Keratinocyte (primary cell): ENCODE measurements around the gene RGS6.

Source experiments
- EZH2 ChIP-seq: IDR thresholded peaks from one replicate; pipeline ENCODE4 v1.6.1; 2012; ENCODE audit warnings: inconsistent platforms, mild to moderate bottlenecking, low read length, moderate library complexity
- TF ChIP-seq, protein P1 (sequence below), 3 experiments: IDR thresholded peaks in 1 of 3; conservative IDR thresholded peaks in 1 of 3; optimal IDR thresholded peaks in 1 of 3; 2 replicates in 2 of 3; 3 replicates in 1 of 3; pipeline versions ENCODE3 to v1.5.1; 2011; ENCODE audit warnings: low read length in 3 of 3, mild to moderate bottlenecking in 3 of 3, moderate library complexity in 2 of 3, control low read depth in 1 of 3, inconsistent platforms in 1 of 3; ENCODE audit not compliant: insufficient read depth in 2 of 3; ENCODE audit errors: extremely low read depth in 1 of 3

DNA sequence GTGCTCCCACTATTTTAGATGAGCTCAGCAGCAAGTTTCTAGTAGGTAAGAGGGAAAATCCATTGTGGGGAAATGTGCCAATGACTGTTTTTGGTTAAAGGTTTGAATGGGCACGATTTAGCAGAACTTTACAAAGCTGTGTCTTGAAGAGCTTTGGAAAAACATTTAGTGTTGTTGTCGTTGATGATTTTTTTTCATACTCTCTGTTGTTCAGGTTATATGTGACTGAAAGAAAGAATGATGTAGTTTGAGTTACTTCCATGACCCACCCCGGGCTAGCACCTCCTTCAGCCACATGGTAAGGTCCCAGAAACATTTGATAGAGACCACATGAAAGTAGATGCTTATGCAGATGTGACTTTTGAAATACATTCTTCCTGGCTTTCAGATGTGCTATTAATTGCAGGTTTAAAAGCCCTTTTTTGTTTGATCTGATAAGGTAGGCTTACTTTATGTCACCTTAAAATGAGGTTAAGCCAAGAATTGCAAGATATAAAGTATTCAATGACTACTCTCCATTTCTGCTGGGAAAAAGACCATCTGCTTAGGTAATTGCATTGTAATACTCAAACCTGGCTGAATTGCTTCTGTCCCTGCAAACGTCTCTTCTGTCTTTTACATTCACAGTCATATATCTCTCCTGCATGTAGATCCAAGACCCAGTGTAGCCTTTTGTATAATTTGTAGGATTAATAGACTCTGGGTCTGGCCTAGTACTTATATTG is 250.6 kb downstream of the RGS6 start:
- TF ChIP-seq, protein P1, sequence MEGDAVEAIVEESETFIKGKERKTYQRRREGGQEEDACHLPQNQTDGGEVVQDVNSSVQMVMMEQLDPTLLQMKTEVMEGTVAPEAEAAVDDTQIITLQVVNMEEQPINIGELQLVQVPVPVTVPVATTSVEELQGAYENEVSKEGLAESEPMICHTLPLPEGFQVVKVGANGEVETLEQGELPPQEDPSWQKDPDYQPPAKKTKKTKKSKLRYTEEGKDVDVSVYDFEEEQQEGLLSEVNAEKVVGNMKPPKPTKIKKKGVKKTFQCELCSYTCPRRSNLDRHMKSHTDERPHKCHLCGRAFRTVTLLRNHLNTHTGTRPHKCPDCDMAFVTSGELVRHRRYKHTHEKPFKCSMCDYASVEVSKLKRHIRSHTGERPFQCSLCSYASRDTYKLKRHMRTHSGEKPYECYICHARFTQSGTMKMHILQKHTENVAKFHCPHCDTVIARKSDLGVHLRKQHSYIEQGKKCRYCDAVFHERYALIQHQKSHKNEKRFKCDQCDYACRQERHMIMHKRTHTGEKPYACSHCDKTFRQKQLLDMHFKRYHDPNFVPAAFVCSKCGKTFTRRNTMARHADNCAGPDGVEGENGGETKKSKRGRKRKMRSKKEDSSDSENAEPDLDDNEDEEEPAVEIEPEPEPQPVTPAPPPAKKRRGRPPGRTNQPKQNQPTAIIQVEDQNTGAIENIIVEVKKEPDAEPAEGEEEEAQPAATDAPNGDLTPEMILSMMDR (optimal IDR thresholded peaks at IDR 0.05 in 1 of 3, IDR thresholded peaks at IDR 0.05 in 1 of 3, conservative IDR thresholded peaks at IDR 0.05 in 1 of 3; ENCODE audit: extremely low read depth in 1 of 3, insufficient read depth in 2 of 3, low read length in 3 of 3) = no peak
- no peak for TF ChIP-seq EZH2
